Transverse colon (tissue), 4 donors: ENCODE data around the gene RAD21L1.

Experiments
- CTCF ChIP-seq, 5 experiments: fragments of 200-600 bp in 3 of 5; fragments of 450-650 bp in 2 of 5; sonication (generic) in 3 of 5; IDR thresholded peaks; 1 replicate in 2 of 5; 2 replicates in 3 of 5; pipeline ENCODE4 v1.5.1; 2016 to 2017; ENCODE audit warnings: antibody characterized with exemption in 5 of 5, inconsistent platforms in 3 of 5, mild to moderate bottlenecking in 2 of 5, moderate library complexity in 1 of 5
- EP300 ChIP-seq: sonication (generic); formaldehyde crosslinking; IDR thresholded peaks from one replicate; pipeline ENCODE4 v1.6.1; 2017; ENCODE audit warnings: antibody characterized with exemption, low read depth
- POLR2A ChIP-seq: fragments of 450-650 bp; IDR thresholded peaks from one replicate; pipeline ENCODE4 v1.6.1; 2016; ENCODE audit warnings: antibody characterized with exemption, mild to moderate bottlenecking, moderate library complexity
- POLR2AphosphoS5 ChIP-seq, 3 donors: sonication (generic); formaldehyde crosslinking; IDR thresholded peaks; one replicate each; pipeline ENCODE4 v1.6.1; 2016; ENCODE audit warnings: antibody characterized with exemption in 3 of 3

GRCh38 chr20:1266167-1266973 lies 40.5 kb downstream of the RAD21L1 start, which contains the start of gene SNPH:
- TF ChIP-seq CTCF (IDR thresholded peaks at IDR 0.05) (no peak), POLR2A (no peak), POLR2AphosphoS5 (IDR thresholded peaks at IDR 0.05) (peak in 1 of 3 donors; percentile 29), EP300 (no peak)
